Kidney (tissue), 14 donors: ENCODE results near the gene YARS2. TPM values are rescaled to one million over a fixed set of nuclear protein-coding genes. Genes with fewer than 3 reads are reported as not detected.

Experiments
- DNase-seq, 5 donors: peaks; one replicate each; pipeline ENCODE4 v3.0.0-alpha.2; 2013 to 2020
- FAIRE-seq: peaks from 2 replicates; lab custom pipeline; 2012; peaks lifted over from hg19 to GRCh38; lab: Jason Lieb, UNC
- H3K27ac ChIP-seq, 2 donors: one replicate each; pipeline ENCODE4 v1.7.0; 2013; ENCODE audit warnings: low read depth in 2 of 2, low read length in 2 of 2, inconsistent platforms in 1 of 2
- H3K27me3 ChIP-seq: one replicate; pipeline ENCODE4 v1.7.1; 2013; ENCODE audit warnings: low read length, inconsistent platforms; ENCODE audit not compliant: control insufficient read depth, insufficient read depth
- H3K36me3 ChIP-seq, 3 donors: one replicate each; pipeline versions ENCODE4 v1.7.0 to v1.7.1; 2013; ENCODE audit warnings: low read length in 3 of 3, control low read depth in 1 of 3, inconsistent platforms in 1 of 3; ENCODE audit not compliant: insufficient read depth in 3 of 3, control insufficient read depth in 2 of 3
- H3K4me1 ChIP-seq, 3 donors: one replicate each; pipeline versions ENCODE4 v1.7.0 to v1.7.1; 2013; ENCODE audit warnings: low read length in 3 of 3, inconsistent platforms in 1 of 3, low read depth in 1 of 3; ENCODE audit not compliant: control insufficient read depth in 2 of 3, insufficient read depth in 2 of 3
- H3K4me3 ChIP-seq, 3 donors: one replicate each; pipeline versions ENCODE4 v1.7.0 to v1.8.1; 2013; ENCODE audit warnings: low read length in 3 of 3, control low read depth in 1 of 3, inconsistent platforms in 1 of 3
- H3K9ac ChIP-seq, 3 donors: one replicate each; pipeline versions ENCODE4 v1.7.0 to v1.7.1; 2013; ENCODE audit warnings: low read length in 3 of 3, control low read depth in 1 of 3, inconsistent platforms in 1 of 3
- H3K9me3 ChIP-seq, 3 donors: one replicate each; pipeline versions ENCODE4 v1.7.0 to v1.7.1; 2013; ENCODE audit warnings: low read length in 3 of 3, control low read depth in 1 of 3, inconsistent platforms in 1 of 3; ENCODE audit not compliant: control insufficient read depth in 2 of 3, insufficient read depth in 1 of 3
- CTCF ChIP-seq: IDR thresholded peaks from 3 replicates; pipeline ENCODE4 v1.5.1; 2012; ENCODE audit warnings: mild to moderate bottlenecking, moderate library complexity, borderline replicate concordance; ENCODE audit not compliant: insufficient read depth; ENCODE audit errors: extremely low read depth
- intact Hi-C: fragments of 100-400 bp; cut with DNase I; formaldehyde crosslinking; loops from one replicate; pipeline ENCODE4 v1.11.1; 2022
- polyA plus RNA-seq: library from polyadenylated mRNA; stranded (reverse); fragments of 350-450 nt; fragmentation: Illumina TruSeq; extraction: RNeasy Lipid Tissue Mini Kit (QIAGEN cat#74804); gene quantifications from one replicate; pipeline ENCODE4 v1.2.3, GENCODE V29; 2014; ENCODE audit warnings: low read depth, low replicate concordance; ENCODE audit not compliant: insufficient read depth
- total RNA-seq: library from RNA; stranded (reverse); fragmentation: NEBNext Ultra II Directional; extraction: Animal tissue kit (Norgen Biotek cat#: 25700); gene quantifications from one replicate; pipeline ENCODE4 v1.2.1, GENCODE V29; 2021
- donor health status: control.
- donor health status: control.
- donor health status: control.
- donor health status: control.
- donor health status: control.
- donor health status: DM: yes; HTN: yes; CAD: no.
- donor health status: Normal renal cell carcinoma (clear cell type).

The YARS2 gene
- total and polyA plus RNA-seq, 2 donors from 2014 or later = 15.4 to 24.6 TPM

DNA sequence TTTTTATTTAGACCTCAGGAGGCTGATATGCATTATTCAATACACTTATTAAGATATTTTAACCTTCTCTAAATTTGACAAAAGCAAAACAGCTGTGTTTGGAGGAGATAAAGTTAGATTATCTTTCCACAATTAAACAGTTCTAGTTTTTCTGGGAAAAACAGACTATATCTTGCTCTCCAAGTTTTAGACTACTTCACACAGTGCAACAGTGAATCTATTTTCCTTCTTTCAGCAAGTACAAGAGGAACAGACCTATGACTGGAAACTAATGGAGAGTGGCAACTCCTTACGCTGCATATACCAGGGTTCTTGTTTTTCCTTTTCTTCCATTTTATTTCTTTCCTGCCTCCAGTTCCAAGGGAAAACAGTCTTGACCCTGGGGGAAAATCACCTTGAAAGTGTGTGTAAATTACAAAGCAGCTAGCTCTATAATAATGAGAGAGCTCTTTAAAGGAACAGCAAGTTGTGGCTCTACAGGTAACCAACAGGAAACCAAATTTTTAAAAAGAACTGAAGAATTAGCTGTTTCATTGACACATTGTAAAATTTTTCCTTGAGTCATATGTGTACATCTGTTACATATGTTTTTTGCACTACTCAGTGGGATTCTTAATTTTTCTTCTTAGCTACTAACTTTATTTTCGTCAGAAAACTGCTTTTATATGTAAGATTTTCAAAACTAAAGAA is 49.2 kb downstream of the YARS2 start:
- DNase-seq (no peak), FAIRE-seq (no peak)
- no peak overlapping the region for H3K9ac ChIP-seq
- H3K4me1 ChIP-seq = no peaks in the 10 kb centered on the region
- no peaks in the 10 kb centered on the region for H3K27me3 ChIP-seq
- H3K4me3 ChIP-seq = no peak overlapping the region
- intact Hi-C loops = no loop called here
- H3K9me3 ChIP-seq = no peaks in the 10 kb centered on the region
- TF ChIP-seq CTCF = no peak
- peaks cover 3 to 7% (median 4%) of the 10 kb centered on the region in 3 donors for H3K36me3 ChIP-seq
- no peak overlapping the region for H3K27ac ChIP-seq

- FAIRE-seq = no peak
Measured at GRCh38 chr12:32705783-32706182, 49.9 kb downstream of the YARS2 start.

DNA sequence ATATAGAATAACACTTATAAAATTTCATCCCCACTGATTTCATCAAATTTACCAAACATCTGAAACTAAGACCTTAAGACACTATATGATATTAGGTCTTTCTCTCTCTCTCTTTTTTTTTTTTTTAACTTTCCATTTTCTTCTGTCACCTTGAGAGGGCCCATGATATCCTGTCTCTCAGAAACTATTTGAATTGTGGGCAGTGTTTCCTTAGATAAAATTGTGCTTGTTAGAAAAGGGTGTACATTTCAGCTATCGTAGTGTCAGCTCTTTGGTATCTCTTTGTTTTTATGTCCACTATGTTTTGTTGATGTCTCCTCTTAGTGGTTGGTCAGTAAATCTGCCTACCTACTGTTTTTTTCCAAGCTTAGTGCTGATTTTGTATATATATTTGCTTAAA is 52.8 kb downstream of the YARS2 start:
- Histone ChIP-seq H3K27me3 (no peaks in the 10 kb centered on the region), H3K4me1 (no peaks in the 10 kb centered on the region), H3K4me3 (no peak overlapping the region), H3K27ac (no peak overlapping the region), H3K9ac (no peak overlapping the region), H3K36me3 (no peaks in the 10 kb centered on the region), H3K9me3 (no peaks in the 10 kb centered on the region)
- FAIRE-seq (no peak), DNase-seq (peak in 1 of 5 donors; percentile 17)
- intact Hi-C loops = no loop called here
- TF ChIP-seq CTCF = no peak

More at GRCh38 chr12:32705783-32706182, 49.9 kb downstream of the YARS2 start:
- no peak overlapping the region for H3K9ac ChIP-seq
- peaks cover 0 to 3% (median 3%) of the 10 kb centered on the region in 3 donors for H3K36me3 ChIP-seq
- intact Hi-C loops = no loop called here
- no peak overlapping the region for H3K4me3 ChIP-seq
- no peak for DNase-seq
- H3K4me1 ChIP-seq = no peaks in the 10 kb centered on the region
- no peaks in the 10 kb centered on the region for H3K27me3 ChIP-seq
- TF ChIP-seq CTCF = no peak
- H3K9me3 ChIP-seq = no peaks in the 10 kb centered on the region
- no peak overlapping the region for H3K27ac ChIP-seq
